ENCODE measurements around the gene CLCN7.

DNA sequence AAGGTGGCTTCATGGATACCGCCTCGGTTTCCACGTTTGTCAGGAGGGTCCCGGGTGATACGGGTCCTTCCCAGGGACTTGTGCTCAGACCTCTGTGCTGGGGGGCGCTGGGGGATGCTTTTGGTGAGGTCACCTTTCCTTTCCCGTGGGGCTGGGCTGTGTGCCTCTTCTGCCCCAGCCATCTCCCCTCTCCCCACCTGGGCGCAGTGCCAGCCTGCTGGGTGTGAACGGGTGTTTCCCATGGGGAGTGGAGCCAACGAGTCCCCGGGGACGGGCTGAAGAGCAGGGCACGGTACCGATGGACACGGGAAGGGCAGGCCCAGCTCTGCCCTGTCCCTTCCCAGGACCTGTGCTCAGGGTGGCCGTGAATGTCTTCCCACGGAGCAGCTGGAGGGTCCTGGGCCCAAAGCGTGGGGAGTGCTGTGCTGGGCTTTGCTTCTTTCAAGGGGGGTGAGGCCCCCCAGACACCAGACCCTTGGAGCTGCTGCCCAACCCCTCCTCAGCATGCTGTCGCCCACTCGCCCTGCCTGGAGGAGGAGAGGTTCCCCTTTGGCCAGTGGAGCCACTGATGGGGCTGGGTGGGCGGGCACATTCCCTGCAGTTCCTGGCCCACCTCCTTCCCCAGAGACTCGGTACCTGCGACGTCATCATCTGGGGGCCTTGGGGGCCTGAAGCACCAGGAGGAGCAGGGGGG, 33.8 kb upstream of the CLCN7 start:
- TF ChIP-seq EZH2phosphoT487 (IDR thresholded peaks at IDR 0.05) = no peak
- TF ChIP-seq, protein P1, sequence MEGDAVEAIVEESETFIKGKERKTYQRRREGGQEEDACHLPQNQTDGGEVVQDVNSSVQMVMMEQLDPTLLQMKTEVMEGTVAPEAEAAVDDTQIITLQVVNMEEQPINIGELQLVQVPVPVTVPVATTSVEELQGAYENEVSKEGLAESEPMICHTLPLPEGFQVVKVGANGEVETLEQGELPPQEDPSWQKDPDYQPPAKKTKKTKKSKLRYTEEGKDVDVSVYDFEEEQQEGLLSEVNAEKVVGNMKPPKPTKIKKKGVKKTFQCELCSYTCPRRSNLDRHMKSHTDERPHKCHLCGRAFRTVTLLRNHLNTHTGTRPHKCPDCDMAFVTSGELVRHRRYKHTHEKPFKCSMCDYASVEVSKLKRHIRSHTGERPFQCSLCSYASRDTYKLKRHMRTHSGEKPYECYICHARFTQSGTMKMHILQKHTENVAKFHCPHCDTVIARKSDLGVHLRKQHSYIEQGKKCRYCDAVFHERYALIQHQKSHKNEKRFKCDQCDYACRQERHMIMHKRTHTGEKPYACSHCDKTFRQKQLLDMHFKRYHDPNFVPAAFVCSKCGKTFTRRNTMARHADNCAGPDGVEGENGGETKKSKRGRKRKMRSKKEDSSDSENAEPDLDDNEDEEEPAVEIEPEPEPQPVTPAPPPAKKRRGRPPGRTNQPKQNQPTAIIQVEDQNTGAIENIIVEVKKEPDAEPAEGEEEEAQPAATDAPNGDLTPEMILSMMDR (IDR thresholded peaks at IDR 0.05) = no peak

Measured in neural progenitor cell (in vitro differentiated cells).